HFFc6 (cell line): ENCODE results near the gene RBMS1. TPM values are rescaled to one million over a fixed set of nuclear protein-coding genes. Genes with fewer than 3 reads are reported as not detected.

Experiments
- DNase-seq: peaks from one replicate; pipeline ENCODE4 v3.0.0-alpha.2; 2018
- H3K27ac Mint-ChIP-seq: 2 replicates; pipeline ENCODE4 v1.8.0; 2020; ENCODE audit warnings: mild to moderate bottlenecking, mixed read lengths
- H3K27me3 Mint-ChIP-seq: 2 replicates; pipeline ENCODE4 v1.8.0; 2021; ENCODE audit warnings: mild to moderate bottlenecking, moderate library complexity, mixed read lengths; ENCODE audit not compliant: insufficient read depth
- H3K36me3 Mint-ChIP-seq: 2 replicates; pipeline ENCODE4 v1.8.0; 2021; ENCODE audit warnings: low read depth, mixed read lengths
- H3K4me1 Mint-ChIP-seq: 2 replicates; pipeline ENCODE4 v1.8.0; 2020; ENCODE audit warnings: low read depth, mixed read lengths
- H3K4me3 Mint-ChIP-seq: 2 replicates; pipeline ENCODE4 v1.8.0; 2020; ENCODE audit warnings: mild to moderate bottlenecking, moderate library complexity, mixed read lengths
- H3K9me3 Mint-ChIP-seq: 2 replicates; pipeline ENCODE4 v1.8.0; 2020; ENCODE audit warnings: mild to moderate bottlenecking, mixed read lengths
- CTCF ChIP-seq: fragments of 200-600 bp; sonication (generic); IDR thresholded peaks from 2 replicates; pipeline ENCODE4 v1.5.0; 2021; ENCODE audit warnings: antibody characterized with exemption, mild to moderate bottlenecking
- long read RNA-seq: library from polyadenylated mRNA; unstranded; transcript quantifications from one replicate; pipeline ENCODE4 v2.0.0, GENCODE V29; 2019
- total RNA-seq, 6 experiments: library from RNA; stranded (reverse); fragmentation: NEBNext Ultra II Directional; extraction: Animal tissue kit (Norgen Biotek cat#: 25700); gene quantifications; 2 replicates in 1 of 6; 3 replicates in 5 of 6; pipeline ENCODE4 v1.2.3, GENCODE V29; 2021

The RBMS1 gene, protein sequence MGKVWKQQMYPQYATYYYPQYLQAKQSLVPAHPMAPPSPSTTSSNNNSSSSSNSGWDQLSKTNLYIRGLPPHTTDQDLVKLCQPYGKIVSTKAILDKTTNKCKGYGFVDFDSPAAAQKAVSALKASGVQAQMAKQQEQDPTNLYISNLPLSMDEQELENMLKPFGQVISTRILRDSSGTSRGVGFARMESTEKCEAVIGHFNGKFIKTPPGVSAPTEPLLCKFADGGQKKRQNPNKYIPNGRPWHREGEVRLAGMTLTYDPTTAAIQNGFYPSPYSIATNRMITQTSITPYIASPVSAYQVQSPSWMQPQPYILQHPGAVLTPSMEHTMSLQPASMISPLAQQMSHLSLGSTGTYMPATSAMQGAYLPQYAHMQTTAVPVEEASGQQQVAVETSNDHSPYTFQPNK
- 100 to 1,000 TPM in 3 of 6 experiments, 10 to 100 TPM in 3; 88.7 to 111 (median 96.1) TPM for total RNA-seq
- long read RNA-seq, full-length matches to known transcripts: 20 of 64 reads
- long read RNA-seq, partial matches to known transcripts: 10 of 64 reads
- long read RNA-seq, other reads (novel, unspliced or antisense): 34 of 64 reads

GRCh38 chr2:160493227-160494028 is at the start of gene RBMS1:
Gene RBMS1, minus strand, starts transcription at chr2:160493807. Its CDS starts 444 bp downstream, at chr2:160493363.
- peaks cover 54% of the 10 kb centered on the region for H3K4me1 Mint-ChIP-seq
- peak within 1 kb of the TSS; percentile 88 for H3K4me3 Mint-ChIP-seq
- peak; percentile 41 for DNase-seq

DNA sequence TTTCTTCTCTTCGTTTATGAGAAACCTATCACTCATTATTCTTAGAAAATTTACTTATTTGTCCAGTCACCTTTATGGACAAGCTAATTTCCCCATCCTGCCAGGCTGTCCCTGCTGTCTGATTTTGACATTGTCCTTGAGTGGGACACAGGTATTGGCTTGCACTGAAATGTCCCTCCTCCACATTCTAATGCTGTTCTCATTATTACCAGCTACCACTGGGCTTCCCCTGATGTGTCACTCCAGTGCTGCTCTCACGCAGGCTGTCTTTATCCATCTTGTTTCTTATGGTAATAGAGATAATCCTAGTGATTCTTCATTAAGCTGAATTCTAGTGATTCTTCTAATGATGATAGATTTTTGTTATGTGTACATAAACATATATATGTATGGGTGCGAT is 48.1 kb upstream of the RBMS1 start:
- no peak for TF ChIP-seq CTCF
- no peak overlapping the region for H3K4me3 Mint-ChIP-seq
- H3K9me3 Mint-ChIP-seq: no peaks in the 10 kb centered on the region
- H3K36me3 Mint-ChIP-seq: no peaks in the 10 kb centered on the region
- no peak overlapping the region for H3K27ac Mint-ChIP-seq
- H3K27me3 Mint-ChIP-seq: no peaks in the 10 kb centered on the region
- peaks cover 5% of the 10 kb centered on the region; the same call in 1 of the 2 replicates for H3K4me1 Mint-ChIP-seq
- DNase-seq: no peak

More at GRCh38 chr2:160493227-160494028, at the start of gene RBMS1:
- TF ChIP-seq CTCF: no peak; the same call in 1 of the 2 replicates
- Mint-ChIP-seq H3K27ac (peak within 1 kb of the TSS; percentile 96), H3K36me3 (no peaks in the 10 kb centered on the region), H3K9me3 (no peaks in the 10 kb centered on the region), H3K27me3 (no peaks in the 10 kb centered on the region; the same call in 1 of the 2 replicates)

DNA sequence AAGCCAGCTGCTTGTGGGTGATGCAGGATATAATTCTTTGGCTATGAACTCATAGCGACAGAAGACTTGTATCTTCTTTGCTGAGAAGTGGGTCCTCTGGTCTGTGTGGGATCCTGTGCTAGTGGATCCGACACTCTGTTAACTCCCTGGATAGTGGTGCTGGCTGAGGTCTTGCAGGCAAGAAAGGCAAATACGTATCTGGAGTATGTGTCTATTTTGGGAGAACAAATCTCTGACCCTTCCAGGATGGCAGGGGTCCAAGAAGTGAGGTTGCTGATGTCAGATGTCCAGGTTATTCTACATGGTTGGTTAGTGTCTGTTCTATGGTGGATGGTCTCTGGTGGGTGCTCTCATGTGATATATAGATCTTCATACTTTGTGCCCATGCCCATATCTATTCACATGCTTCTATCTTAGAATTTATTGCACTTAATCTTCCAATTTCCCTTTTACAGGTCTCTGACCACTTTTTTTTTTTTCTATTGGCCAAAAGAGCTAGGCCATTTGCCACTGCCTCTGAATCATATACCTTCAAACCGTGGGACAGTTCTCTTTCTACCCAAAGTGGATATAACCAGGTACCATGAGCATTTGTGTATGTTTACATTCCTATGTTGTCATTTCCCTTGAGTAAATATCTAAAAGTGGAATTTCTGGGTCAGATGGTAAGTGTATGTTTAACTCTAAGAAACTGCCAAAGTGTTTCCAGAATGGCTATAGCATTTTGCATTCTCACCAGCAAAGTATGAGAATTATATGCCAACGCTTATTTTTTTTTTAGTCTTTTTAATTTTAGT is 45.1 kb upstream of the RBMS1 start:
- H3K27me3 Mint-ChIP-seq: no peaks in the 10 kb centered on the region
- no peaks in the 10 kb centered on the region for H3K9me3 Mint-ChIP-seq
- H3K27ac Mint-ChIP-seq: no peak overlapping the region
- H3K4me1 Mint-ChIP-seq: peaks cover 18% of the 10 kb centered on the region
- DNase-seq: no peak
- no peak for TF ChIP-seq CTCF
- H3K4me3 Mint-ChIP-seq: no peak overlapping the region
- H3K36me3 Mint-ChIP-seq: no peaks in the 10 kb centered on the region

DNA sequence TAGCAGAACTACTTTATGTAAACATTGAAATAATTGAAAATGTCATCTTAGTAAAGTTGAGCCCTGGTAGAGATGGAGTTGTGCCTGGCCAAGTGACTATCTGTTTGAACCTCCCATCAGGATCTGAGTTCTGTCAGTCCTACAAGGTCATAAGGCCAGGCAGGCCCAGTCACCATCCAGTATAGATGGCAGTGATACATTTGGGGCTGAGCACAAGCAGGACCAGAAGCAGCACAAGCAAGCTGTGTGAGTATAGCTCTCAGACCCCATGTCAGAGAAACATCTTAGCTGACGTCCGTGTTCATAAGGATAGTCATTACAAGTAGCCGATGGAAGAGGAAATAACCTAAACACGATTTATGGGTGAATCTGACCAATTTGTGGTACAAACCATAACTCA is 44.5 kb upstream of the RBMS1 start:
- Mint-ChIP-seq H3K36me3 (no peaks in the 10 kb centered on the region), H3K4me3 (no peak overlapping the region), H3K9me3 (no peaks in the 10 kb centered on the region), H3K27me3 (no peaks in the 10 kb centered on the region), H3K27ac (no peak overlapping the region), H3K4me1 (peaks cover 25% of the 10 kb centered on the region)
- no peak for TF ChIP-seq CTCF
- DNase-seq: no peak

DNA sequence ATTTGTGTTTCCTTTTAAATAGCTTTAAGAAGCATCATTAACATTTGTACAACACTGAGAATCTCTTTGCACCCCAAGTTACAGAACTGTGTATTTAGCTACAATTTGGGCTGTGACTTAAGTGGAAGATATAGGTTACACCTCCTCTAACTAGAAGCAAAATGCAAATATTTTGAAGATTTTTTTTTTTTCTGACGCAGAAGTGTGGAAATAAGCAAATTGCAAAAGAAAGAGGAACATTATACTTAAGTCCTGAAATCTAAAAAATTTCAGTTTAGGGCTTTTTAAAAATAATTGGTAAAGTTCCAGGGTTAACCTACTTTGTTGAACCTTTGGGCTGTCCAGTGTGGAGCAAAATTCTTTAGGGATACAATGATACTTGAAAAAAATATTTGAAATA is 41.4 kb upstream of the RBMS1 start:
- H3K9me3 Mint-ChIP-seq: no peaks in the 10 kb centered on the region
- no peaks in the 10 kb centered on the region for H3K36me3 Mint-ChIP-seq
- peaks cover 38% of the 10 kb centered on the region for H3K4me1 Mint-ChIP-seq
- no peaks in the 10 kb centered on the region for H3K27me3 Mint-ChIP-seq
- no peak for DNase-seq
- no peak for TF ChIP-seq CTCF
- no peak overlapping the region for H3K27ac Mint-ChIP-seq
- no peak overlapping the region for H3K4me3 Mint-ChIP-seq
